Activated T-cell treated with anti-CD3 and anti-CD28 coated beads, Interleukin-2, amount 50 U/mL, for 1 hour (primary cell): ENCODE measurements around the gene MAP3K4.

Source experiments
- DNase-seq: peaks from one replicate; pipeline ENCODE4 v3.0.0-alpha.2; 2020

The MAP3K4 gene

DNA sequence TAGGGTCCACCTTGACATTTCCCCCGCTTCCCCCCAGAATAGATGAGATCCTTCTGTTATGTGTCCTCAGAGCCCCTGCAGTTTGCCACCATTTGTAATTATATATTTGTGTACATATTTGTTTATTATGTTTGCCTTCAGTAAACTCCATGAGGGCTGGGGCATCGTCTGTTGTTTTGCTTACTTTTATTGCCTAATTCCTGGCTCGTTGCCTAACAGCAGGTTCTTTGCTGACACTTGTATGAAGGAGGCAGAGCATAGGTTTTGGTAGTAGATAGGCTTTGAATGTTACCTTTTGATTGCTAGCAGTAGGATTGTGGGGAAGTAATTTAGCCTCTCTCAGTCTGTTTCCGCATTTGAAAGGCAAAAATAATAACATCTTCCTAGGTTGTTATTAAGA, 9.9 kb downstream of the MAP3K4 start:
- no peak for DNase-seq

DNA sequence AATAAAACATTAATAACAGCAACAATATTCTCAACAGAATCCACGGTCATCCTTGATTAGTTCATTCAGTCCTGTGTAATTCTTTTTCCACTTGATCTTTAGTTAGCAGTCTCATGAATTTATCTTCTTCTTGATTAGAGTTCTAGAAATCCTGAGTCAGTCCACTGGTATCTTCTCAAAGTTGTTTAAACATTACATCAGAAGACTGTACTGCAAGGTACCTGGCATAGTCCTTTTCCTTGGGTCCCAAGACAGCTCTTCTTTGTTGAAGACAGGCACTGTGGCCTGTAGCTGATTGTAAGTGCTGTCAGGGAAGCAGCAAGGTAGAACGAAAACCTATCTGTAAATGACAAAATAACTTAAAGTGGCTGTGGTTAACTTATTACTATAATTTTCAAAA, 11.8 kb downstream of the MAP3K4 start:
- no peak for DNase-seq

GRCh38 chr6:161008245-161008644, 16.7 kb downstream of the MAP3K4 start:
- no peak for DNase-seq

DNA sequence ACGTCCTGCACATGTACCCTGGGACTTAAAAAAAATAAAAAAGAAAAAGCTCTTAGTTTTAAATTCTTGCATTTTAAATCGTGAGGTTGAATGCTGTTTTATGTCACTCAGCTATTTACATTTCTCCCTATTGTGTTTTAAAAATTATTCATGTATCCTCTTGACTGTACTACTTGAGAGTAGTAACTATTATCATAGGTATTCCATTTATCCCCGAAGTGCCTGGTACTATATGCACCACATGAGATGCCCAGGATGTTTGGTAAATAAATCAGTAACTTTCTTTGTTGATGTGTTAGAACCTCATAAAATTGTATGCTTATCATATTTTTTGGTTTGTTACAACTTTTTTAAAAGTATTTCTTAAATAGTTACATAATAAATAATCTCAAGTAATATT, 18.4 kb downstream of the MAP3K4 start:
- no peak for DNase-seq

GRCh38 chr6:161010418-161010817, 18.8 kb downstream of the MAP3K4 start:
- no peak for DNase-seq

GRCh38 chr6:161011492-161012480, 20.2 kb downstream of the MAP3K4 start:
- no peak for DNase-seq

- DNase-seq, result no peak
These were observed 22.1 kb downstream of the MAP3K4 start for GRCh38 chr6:161013695-161014094.

GRCh38 chr6:161017766-161018564, 26.4 kb downstream of the MAP3K4 start:
- DNase-seq, result no peak

GRCh38 chr6:161019324-161019839, 27.8 kb downstream of the MAP3K4 start:
- DNase-seq, result no peak

GRCh38 chr6:161021543-161021942, 30.0 kb downstream of the MAP3K4 start:
- DNase-seq, result no peak

DNA sequence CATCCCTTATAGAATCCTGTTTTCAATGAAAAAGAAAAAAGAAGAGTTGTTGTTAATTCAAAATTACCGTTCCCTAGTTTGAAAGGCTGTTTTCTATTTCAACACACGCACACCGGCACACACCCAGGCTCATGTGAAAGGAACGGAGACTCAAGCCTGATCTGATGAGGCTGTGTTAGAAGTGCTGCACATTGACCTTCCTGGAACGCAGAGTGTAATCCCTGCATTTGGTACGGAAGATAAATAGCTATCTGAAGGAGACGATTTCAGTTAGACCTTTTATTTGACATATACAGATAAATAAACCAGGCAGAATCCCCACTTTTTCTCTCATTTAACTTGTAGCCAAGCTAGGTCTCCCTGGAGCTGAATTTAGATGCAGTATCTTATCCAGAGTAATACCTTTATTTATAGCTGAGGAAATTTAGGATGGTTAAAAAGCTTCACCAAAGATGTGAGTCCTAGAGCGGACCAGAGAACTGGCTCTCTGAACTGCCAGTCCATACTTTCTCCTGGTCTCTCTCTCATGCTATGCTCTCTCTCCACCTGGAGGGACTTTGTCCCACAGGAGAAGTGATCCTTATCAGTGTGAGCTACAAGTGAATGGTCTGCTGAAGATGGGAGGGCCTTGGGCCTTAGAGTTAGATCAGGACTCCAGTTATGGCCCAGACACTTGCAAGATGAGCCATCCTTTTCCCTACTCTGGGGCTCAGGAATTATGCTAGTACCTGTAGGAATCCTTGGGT, 30.6 kb downstream of the MAP3K4 start:
- DNase-seq, result no peak

DNA sequence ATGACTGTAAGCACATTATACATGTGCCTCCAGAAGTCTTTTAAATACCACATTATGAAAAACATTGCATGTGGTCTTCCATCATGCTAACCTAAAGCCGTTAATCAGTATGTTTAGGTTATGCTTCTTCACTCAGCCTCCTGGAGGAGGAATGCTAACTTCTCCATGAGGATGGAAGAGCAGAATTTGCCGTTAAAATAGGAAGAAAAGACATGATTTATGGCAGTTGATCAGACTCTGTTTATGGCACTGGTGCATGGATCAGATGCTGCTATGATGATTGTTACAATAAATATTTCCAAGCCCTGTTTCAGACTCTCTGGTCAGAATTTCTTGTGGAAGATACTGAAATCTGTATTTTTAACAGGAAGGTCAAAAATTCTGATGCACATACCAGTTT, 31.7 kb downstream of the MAP3K4 start:
- no peak for DNase-seq

DNA sequence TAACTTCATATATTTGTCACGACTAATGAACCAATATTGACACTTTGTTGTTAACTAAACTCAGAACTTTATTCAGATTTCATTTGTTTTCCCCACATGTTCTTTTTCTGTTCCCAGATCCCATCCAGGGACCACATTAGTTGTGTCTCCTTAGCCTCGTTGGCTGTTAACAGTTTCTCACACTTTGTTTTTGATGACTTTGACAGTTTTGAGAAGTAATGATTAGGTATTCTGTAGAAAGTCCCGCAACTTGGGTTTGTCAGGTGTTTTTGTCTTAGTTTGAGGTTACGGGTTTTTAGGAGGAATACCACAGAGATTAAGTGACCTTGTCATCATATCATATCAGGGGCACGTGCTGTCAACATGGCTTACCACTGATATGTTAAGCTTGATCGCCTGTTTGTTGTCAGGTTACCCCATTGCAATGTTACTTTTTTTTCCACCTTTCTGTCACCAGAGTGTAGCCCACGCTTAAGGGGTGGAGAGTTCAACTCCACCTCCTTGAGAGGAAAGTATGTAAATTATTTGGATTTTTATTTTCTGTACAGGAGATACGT, 32.9 kb downstream of the MAP3K4 start:
- DNase-seq, result no peak

DNA sequence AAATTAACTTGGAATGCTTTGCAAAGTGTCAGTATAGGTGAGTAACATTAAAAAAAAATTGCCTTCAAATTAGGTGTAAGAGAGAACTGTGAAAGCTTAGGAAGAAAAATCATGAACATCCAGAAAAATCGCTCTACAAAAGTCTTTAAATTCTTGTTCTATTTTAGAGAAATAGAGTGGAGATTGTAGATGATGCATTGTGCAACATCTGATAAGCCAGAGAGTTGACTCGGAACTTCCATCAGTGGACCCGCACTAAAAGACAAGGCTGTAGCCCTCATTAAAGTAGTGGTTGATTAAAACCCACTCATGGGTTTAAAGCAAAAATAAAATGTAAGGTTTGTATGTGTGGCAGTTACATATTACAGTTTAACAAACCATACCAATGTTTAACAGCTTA, 35.8 kb downstream of the MAP3K4 start:
- no peak for DNase-seq

DNA sequence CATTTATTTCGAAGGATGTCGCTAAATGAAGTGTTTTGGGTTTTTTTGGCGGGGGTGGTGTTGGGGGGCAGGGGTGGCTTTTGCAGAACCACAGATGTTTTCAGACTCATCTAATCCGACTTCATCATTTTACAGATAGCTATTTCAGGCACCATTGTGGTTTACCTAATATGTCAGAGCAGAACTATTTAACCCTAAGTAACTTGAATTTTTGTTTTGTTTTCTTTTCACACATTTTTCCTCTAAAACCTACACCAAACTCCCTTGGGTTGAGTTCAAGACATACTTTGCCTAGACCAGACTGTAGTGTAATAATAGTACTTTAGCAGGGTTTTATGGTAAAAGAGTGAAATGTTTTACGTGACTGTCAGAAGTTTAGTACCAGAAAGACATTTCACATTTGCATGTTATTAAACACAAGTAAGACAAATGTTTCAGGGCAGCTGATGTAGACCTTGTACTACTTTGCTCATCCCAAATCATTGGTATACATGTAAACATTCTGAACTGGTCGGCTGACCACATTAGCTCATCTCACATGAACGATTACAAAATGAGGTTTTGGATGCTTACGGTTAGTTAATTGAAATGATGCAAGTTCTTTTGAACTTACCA, 37.7 kb downstream of the MAP3K4 start:
- no peak for DNase-seq

GRCh38 chr6:161031721-161032495, 40.3 kb downstream of the MAP3K4 start:
- no peak for DNase-seq

DNA sequence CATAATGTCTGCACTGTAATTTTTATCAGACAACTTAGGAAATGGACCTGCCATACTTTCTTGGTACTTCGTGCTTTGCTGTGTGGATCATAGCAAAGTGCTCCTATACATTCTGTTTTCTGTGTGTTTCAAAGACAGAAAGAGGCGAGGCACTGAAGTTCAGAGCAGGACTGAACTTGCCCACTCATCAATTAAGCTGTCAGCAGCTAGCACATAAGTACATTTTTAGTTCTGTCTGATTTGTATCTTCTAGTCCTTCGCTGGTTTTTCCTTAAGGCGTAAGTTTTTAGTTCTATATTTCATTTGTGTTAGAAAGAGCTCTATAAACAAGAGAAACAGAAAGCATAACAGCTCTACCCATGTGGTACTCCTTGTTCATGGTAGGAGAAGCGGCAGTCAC, 42.1 kb downstream of the MAP3K4 start:
- no peak for DNase-seq

- DNase-seq, result no peak
These were observed 43.8 kb downstream of the MAP3K4 start for GRCh38 chr6:161035182-161035980.

DNA sequence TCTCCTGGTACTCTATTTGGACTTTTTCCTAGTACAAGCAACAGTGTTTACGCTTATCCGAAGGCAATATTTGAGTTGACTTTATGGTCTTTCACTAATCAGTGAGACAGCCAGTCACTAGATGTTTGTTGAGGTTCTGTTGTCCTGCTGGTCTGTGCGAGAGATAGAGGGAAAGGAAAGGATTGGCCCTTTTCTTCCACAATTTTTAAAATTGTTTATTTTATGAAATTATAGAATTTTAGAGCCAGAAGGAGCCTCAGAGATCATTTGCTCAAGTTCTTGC, 44.4 kb downstream of the MAP3K4 start:
- DNase-seq, result no peak

GRCh38 chr6:161037873-161038228, 46.3 kb downstream of the MAP3K4 start:
- no peak for DNase-seq
